ENCODE data around the gene LDHD.
A peak's percentile ranks its signal among the peaks of the same experiment; 100 is the strongest.

The LDHD gene

DNA sequence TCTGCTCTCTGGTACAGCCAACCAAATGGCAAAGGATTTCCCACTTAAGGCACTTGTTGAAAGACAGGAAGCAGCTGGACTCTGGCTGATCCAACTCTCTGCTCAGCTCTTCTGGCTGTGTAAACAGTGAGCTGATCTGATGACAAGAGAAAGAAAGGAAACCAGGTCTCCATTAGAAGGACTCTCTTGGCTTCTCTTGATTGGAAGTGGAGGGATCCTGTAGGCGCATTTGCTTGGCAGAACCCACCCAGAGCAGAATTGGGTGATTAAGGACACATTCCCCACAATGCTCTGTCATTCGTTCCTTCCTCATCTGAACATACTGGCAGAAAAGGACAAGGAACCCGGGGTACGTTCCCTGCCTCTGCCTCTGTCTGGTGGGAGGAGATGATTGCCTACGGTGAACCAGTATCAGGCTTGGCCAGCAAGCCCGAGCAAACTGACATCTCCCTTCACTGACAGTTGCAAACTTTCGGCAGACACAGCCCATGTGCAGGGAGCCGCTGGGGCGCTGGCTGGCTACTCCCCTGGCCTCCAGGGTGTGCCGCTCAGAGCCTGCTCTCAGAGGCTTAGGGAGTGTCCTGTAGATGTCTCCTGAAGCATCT is 29.1 kb downstream of the LDHD start:
- no peak overlapping the region for H3K4me3 ChIP-seq (ENCODE audit: low read depth, low read length)
- TF ChIP-seq, protein P1, sequence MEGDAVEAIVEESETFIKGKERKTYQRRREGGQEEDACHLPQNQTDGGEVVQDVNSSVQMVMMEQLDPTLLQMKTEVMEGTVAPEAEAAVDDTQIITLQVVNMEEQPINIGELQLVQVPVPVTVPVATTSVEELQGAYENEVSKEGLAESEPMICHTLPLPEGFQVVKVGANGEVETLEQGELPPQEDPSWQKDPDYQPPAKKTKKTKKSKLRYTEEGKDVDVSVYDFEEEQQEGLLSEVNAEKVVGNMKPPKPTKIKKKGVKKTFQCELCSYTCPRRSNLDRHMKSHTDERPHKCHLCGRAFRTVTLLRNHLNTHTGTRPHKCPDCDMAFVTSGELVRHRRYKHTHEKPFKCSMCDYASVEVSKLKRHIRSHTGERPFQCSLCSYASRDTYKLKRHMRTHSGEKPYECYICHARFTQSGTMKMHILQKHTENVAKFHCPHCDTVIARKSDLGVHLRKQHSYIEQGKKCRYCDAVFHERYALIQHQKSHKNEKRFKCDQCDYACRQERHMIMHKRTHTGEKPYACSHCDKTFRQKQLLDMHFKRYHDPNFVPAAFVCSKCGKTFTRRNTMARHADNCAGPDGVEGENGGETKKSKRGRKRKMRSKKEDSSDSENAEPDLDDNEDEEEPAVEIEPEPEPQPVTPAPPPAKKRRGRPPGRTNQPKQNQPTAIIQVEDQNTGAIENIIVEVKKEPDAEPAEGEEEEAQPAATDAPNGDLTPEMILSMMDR (IDR thresholded peaks at IDR 0.05; ENCODE audit: control insufficient read depth, extremely low read depth, insufficient read depth) = no peak
- peak; percentile 44 for DNase-seq (ENCODE audit: low read depth)

DNA sequence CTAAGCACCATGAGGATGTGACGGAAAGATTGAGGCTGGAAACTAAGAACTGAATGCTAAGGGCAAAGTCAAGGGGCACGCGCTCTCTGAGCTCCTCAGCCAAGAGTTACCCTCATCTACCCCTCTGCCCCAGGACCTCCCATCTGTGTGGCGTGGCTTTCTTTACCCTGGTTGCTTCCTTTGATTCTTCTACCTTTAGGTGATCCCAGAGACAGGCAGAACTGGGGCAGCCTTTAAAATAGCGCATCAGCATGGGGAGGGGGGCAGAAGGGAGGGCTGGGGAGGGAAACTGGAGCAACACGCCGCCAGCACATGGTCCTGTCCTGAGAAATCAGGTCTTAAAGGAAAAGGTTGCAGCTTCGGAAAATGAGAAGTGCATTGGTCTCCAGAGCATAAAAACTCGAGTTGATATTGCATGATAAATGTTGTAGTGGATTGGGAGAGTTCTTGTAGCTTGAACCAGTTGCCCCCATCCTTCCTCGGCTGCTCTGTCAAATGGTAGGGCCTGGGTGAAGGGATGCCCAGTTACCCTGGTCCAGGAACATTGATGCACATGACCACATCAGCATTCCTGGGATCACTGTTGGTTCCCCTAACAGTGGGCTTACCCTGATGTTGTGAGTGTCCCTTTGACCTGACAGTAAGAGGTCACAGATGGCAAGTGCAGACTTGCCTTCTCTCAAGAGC is 29.7 kb downstream of the LDHD start:
- TF ChIP-seq, protein P1 (IDR thresholded peaks at IDR 0.05; ENCODE audit: control insufficient read depth, extremely low read depth, insufficient read depth) = no peak
- H3K4me3 ChIP-seq (ENCODE audit: low read depth, low read length) = no peak overlapping the region
- no peak for DNase-seq (ENCODE audit: low read depth)

DNA sequence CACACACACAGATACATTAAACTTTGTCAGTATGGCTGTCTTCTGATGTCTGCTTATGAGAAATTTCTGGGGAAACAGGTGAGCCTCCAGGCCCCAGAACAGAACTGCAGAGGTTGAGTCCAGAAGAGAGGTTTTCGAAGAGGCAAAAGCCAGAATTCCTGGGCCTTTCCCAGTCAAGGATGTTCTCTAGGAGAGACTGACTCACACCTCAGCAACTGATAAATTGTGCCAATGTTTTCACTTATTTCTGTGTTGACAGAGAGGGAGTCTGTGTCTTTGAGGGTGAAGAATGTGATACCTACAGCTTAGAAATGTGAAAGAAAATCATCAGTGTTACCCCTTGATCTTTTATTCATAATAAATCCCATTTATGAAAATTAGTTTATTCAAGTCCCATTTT is 30.3 kb downstream of the LDHD start:
- no peak overlapping the region for H3K4me3 ChIP-seq (ENCODE audit: low read depth, low read length)
- TF ChIP-seq, protein P1 (IDR thresholded peaks at IDR 0.05; ENCODE audit: control insufficient read depth, extremely low read depth, insufficient read depth) = no peak
- no peak for DNase-seq (ENCODE audit: low read depth)

DNA sequence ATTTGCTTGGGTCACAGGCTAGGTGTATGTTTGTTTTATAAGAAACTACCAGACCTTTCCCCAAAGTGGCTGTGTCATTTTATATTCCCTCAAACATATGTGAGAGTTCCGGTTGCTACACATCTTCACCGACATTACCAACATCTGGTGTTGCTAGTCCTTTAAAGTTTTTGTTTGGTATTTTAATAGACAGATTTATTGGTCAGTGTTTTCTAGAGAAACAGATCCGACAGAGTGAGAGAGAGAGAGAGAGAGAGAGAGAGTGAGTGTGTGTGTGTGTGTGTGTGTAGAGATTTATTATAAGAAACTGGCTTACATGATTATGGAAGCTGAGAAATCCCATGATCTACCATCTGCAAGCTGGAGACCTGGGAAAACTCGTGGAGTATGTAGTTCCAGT is 31.0 kb downstream of the LDHD start:
- TF ChIP-seq, protein P1 (IDR thresholded peaks at IDR 0.05; ENCODE audit: control insufficient read depth, extremely low read depth, insufficient read depth) = no peak
- no peak overlapping the region for H3K4me3 ChIP-seq (ENCODE audit: low read depth, low read length)
- peak; percentile 57 for DNase-seq (ENCODE audit: low read depth)

DNA sequence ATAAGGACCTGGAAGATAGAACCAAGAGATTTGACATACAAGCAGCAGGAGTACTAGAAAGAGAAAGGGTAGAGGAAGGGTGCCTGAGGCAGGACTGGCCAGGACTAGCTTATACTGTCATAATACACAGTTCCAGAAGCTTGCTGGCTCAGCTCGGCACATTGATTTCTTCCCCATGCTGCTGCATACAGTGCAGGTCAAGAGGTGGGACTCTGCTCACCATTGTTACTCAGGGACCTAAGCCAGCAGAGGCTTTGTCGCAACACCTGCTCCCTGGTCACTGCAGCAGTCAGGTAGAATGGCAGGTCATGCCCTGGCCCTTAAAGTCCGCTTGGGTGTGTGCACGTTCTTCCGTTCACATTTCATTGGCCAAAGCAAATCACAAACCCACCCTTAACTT is 32.8 kb downstream of the LDHD start:
- DNase-seq (ENCODE audit: low read depth) = no peak
- TF ChIP-seq, protein P1 (IDR thresholded peaks at IDR 0.05; ENCODE audit: control insufficient read depth, extremely low read depth, insufficient read depth) = no peak

DNA sequence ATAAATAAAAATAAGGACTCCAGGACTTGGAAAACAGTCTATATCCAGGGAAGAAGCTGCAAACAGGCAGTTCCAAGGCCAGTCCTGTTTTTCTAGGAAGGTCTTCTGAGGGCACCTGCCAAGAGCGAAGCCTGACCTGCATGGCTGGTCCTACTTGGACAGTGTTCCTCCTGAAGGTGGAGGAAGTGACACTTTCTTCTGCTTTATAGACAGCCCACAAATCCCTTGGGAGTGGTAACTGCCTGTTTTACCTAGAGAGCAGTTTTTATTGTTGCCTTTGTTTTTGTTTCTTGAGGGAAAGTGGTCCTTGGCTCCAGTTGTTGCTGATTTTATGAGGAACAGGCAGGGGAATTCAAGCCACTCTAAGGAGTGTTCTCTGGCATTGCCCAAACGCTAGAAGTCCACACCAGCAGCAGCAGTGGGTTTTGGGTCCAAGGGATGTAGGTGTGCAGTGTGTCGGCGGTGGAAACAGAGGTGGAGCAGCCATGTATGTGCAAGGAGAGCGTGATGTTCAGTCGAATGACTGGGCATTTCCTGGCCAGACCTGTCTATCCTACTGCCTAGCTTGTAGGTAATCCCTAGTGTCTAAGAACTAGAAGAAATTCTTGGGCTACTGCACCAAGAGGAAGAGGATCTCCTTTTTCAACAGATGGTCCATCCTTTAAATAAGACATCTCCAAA is 35.3 kb downstream of the LDHD start:
- peak overlapping the region; percentile 20 for H3K4me3 ChIP-seq (ENCODE audit: low read depth, low read length)
- TF ChIP-seq, protein P1 (IDR thresholded peaks at IDR 0.05; ENCODE audit: control insufficient read depth, extremely low read depth, insufficient read depth) = no peak
- peak; percentile 88 for DNase-seq (ENCODE audit: low read depth)

More for the DNA sequence above, 32.8 kb downstream of the LDHD start:
- no peak overlapping the region for H3K4me3 ChIP-seq (ENCODE audit: low read depth, low read length)

Data from LNCaP clone FGC (cell line).